ENCODE results near the gene SALL1.

Gene SALL1

GRCh38 chr16:51155820-51156806 is 5.0 kb upstream of the SALL1 start:
- DNase-seq: no peak

- no peak for DNase-seq
Observed at GRCh38 chr16:51155199-51155607, 4.1 kb upstream of the SALL1 start.

GRCh38 chr16:51154271-51155171 is 3.5 kb upstream of the SALL1 start:
- no peak for DNase-seq

GRCh38 chr16:51153577-51154031 is 2.5 kb upstream of the SALL1 start:
- DNase-seq: no peak

- DNase-seq: no peak
Observed at GRCh38 chr16:51152691-51153576, 1.9 kb upstream of the SALL1 start.

- no peak for DNase-seq
Observed at GRCh38 chr16:51151961-51152663, 1.0 kb upstream of the SALL1 start.

GRCh38 chr16:51151435-51151960 is 428 bp upstream of the SALL1 start:
- DNase-seq: no peak

- DNase-seq: no peak
Observed at GRCh38 chr16:51150165-51150887, 744 bp downstream of the SALL1 start.

- no peak for DNase-seq
Observed at GRCh38 chr16:51149721-51150164, 1.3 kb downstream of the SALL1 start.

- no peak for DNase-seq
Observed at GRCh38 chr16:51149251-51149661, 1.8 kb downstream of the SALL1 start.

GRCh38 chr16:51148678-51149228 is 2.3 kb downstream of the SALL1 start:
- no peak for DNase-seq

GRCh38 chr16:51147776-51148677 is 3.0 kb downstream of the SALL1 start:
- DNase-seq: no peak

GRCh38 chr16:51146256-51146924 is 4.7 kb downstream of the SALL1 start:
- DNase-seq: no peak

GRCh38 chr16:51144203-51144602 is 6.9 kb downstream of the SALL1 start:
- no peak for DNase-seq

- no peak for DNase-seq
Observed at GRCh38 chr16:51143196-51143977, 7.7 kb downstream of the SALL1 start.

GRCh38 chr16:51141541-51141940 is 9.5 kb downstream of the SALL1 start:
- no peak for DNase-seq

- no peak for DNase-seq
Observed at GRCh38 chr16:51141106-51141505, 10.0 kb downstream of the SALL1 start.

- no peak for DNase-seq
Observed at GRCh38 chr16:51140112-51140511, 11.0 kb downstream of the SALL1 start.

All from activated effector memory CD4-positive, alpha-beta T cell treated with anti-CD3 and anti-CD28 coated beads, Interleukin-2, amount 50 U/mL, for 16 hours (primary cell).